Measurements from ENCODE around the gene SLC38A2.
A peak's percentile ranks its signal among the peaks of the same experiment; 100 is the strongest.

The SLC38A2 gene

GRCh38 chr12:46373301-46374296, 1.0 kb upstream of the SLC38A2 start:
- no peak for DNase-seq

- DNase-seq = no peak
Observed at GRCh38 chr12:46371718-46372543, 642 bp downstream of the SLC38A2 start.

- peak; percentile 46 for DNase-seq
Observed at GRCh38 chr12:46370792-46371717, 1.5 kb downstream of the SLC38A2 start.

- DNase-seq = no peak
Observed at GRCh38 chr12:46370380-46370734, 2.2 kb downstream of the SLC38A2 start.

- no peak for DNase-seq
Observed at GRCh38 chr12:46369474-46370379, 2.8 kb downstream of the SLC38A2 start.

GRCh38 chr12:46369095-46369473, 3.5 kb downstream of the SLC38A2 start:
- DNase-seq = no peak

GRCh38 chr12:46368684-46369083, 3.9 kb downstream of the SLC38A2 start:
- no peak for DNase-seq

GRCh38 chr12:46368138-46368537, 4.4 kb downstream of the SLC38A2 start:
- DNase-seq = no peak

GRCh38 chr12:46367351-46368029, 5.1 kb downstream of the SLC38A2 start:
- no peak for DNase-seq

- no peak for DNase-seq
Observed at GRCh38 chr12:46366771-46367170, 5.8 kb downstream of the SLC38A2 start.

GRCh38 chr12:46365951-46366379, 6.6 kb downstream of the SLC38A2 start:
- no peak for DNase-seq

- DNase-seq = no peak
Observed at GRCh38 chr12:46364777-46365580, 7.6 kb downstream of the SLC38A2 start.

GRCh38 chr12:46364300-46364696, 8.3 kb downstream of the SLC38A2 start:
- DNase-seq = no peak

- no peak for DNase-seq
Observed at GRCh38 chr12:46363582-46364299, 8.8 kb downstream of the SLC38A2 start.

GRCh38 chr12:46362895-46363581, 9.5 kb downstream of the SLC38A2 start:
- no peak for DNase-seq

- no peak for DNase-seq
Observed at GRCh38 chr12:46361667-46362034, 10.9 kb downstream of the SLC38A2 start.

- DNase-seq = no peak
Observed at GRCh38 chr12:46360908-46361666, 11.5 kb downstream of the SLC38A2 start.

- no peak for DNase-seq
Observed at GRCh38 chr12:46360370-46360769, 12.2 kb downstream of the SLC38A2 start.

Data from DMS 273 treated with DMSO at 0.1 percent for 48 hours (cell line).